BLaER1 (cell line): ENCODE data around the gene ATP1A3.

ENCODE experiments used
- H3K27ac ChIP-seq: shearing (Covaris generic); formaldehyde crosslinking; 2 replicates; pipeline ENCODE4 v1.8.1; 2022
- H3K27me3 ChIP-seq: shearing (Covaris generic); formaldehyde crosslinking; 2 replicates; pipeline ENCODE4 v1.8.1; 2022
- H3K36me3 ChIP-seq: shearing (Covaris generic); formaldehyde crosslinking; 2 replicates; pipeline ENCODE4 v1.8.1; 2022
- H3K4me1 ChIP-seq: shearing (Covaris generic); formaldehyde crosslinking; 2 replicates; pipeline ENCODE4 v1.8.1; 2022
- H3K4me2 ChIP-seq: shearing (Covaris generic); formaldehyde crosslinking; 2 replicates; pipeline ENCODE4 v1.8.1; 2022
- H3K4me3 ChIP-seq: shearing (Covaris generic); formaldehyde crosslinking; 2 replicates; pipeline ENCODE4 v1.8.1; 2022
- H3K9ac ChIP-seq: shearing (Covaris generic); formaldehyde crosslinking; 2 replicates; pipeline ENCODE4 v1.8.1; 2022
- H3K9me3 ChIP-seq: shearing (Covaris generic); formaldehyde crosslinking; 2 replicates; pipeline ENCODE4 v1.8.1; 2022
- H4K20me1 ChIP-seq: shearing (Covaris generic); formaldehyde crosslinking; 2 replicates; pipeline ENCODE4 v1.8.1; 2022
- Cebpa-rat ChIP-seq: shearing (Covaris generic); IDR thresholded peaks from 2 replicates; pipeline ENCODE4 v1.8.1; 2022

Gene ATP1A3

DNA sequence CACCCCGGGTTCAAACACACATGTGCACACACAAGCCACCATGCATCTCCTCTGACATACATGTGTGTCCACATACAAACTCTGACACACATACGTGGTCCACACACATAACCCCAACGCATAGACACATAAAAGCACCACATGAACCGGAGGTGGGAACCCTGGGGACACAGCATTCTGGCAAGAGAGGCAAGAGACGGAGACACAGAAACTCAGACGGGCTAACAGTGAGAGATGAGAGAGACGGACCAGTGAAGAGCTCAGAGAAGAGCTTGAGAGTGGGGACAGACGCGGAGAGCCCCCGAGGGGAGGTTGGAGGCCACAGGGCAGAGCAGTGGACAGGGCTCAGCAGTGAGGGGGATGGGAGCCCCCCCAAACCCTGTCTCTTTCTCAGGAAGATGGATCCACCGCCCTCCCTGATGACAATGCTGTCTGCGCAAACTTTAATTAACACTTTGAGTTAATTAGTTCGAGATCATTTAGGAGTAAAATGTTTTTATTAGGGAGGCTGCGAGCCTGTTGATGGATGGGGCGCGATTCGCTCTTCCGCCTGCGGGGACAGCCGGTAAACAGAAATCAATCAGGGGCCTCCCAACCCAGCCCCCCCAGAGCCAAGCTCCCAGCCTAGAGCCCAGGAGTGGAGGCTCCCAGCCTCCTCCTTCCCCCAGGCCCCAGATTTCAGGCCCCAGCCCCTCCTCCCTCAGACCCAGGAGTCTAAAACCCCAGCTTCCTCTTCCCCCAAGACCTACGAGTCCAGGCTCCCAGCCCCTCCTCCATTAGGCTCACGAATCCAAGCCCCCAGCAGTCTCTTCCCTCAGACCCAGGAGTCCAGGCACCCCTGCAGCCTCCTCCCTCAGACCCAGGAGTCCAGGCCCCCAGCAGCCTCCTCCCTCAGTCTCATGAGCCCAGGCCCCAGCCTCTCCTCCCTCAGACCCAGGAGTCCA, 56.2 kb downstream of the ATP1A3 start:
- H3K4me2 ChIP-seq = peak overlapping the region; percentile 67
- H3K4me3 ChIP-seq = no peak overlapping the region
- H4K20me1 ChIP-seq = no peaks in the 10 kb centered on the region
- H3K27ac ChIP-seq = peak overlapping the region; percentile 68
- H3K9ac ChIP-seq = peak overlapping the region; percentile 18; the same call in 1 of the 2 replicates
- TF ChIP-seq Cebpa-rat = no peak
- H3K27me3 ChIP-seq = peaks cover 53% of the 10 kb centered on the region
- peaks cover 49% of the 10 kb centered on the region for H3K4me1 ChIP-seq
- no peaks in the 10 kb centered on the region for H3K9me3 ChIP-seq
- H3K36me3 ChIP-seq = no peaks in the 10 kb centered on the region

DNA sequence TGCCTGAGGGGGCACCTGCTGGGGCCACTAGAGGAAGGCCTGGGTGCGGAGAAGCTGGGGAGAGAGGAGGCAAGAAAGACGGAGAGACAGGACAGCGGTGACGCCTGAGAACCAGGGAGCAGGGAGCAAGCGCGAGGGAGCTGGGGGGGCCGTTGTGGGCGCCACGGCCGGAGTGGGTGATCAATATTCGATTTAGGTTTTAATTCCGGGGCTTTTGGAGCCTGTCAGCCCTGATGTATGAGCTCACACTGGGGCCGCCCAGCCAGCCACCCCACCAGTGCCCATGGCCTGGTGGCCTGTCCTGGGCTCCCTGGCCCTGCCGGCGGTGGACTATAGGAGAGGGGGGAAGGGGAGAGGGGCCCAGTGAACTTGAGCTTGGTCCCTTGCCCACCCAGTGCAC, 57.1 kb downstream of the ATP1A3 start:
- no peak for TF ChIP-seq Cebpa-rat
- no peaks in the 10 kb centered on the region for H3K9me3 ChIP-seq
- H4K20me1 ChIP-seq = no peaks in the 10 kb centered on the region
- H3K4me3 ChIP-seq = no peak overlapping the region
- H3K27me3 ChIP-seq = peaks cover 53% of the 10 kb centered on the region
- H3K4me1 ChIP-seq = peaks cover 58% of the 10 kb centered on the region
- H3K4me2 ChIP-seq = peak overlapping the region; percentile 67
- peak overlapping the region; percentile 44; the same call in 1 of the 2 replicates for H3K27ac ChIP-seq
- no peaks in the 10 kb centered on the region for H3K36me3 ChIP-seq
- H3K9ac ChIP-seq = no peak overlapping the region

DNA sequence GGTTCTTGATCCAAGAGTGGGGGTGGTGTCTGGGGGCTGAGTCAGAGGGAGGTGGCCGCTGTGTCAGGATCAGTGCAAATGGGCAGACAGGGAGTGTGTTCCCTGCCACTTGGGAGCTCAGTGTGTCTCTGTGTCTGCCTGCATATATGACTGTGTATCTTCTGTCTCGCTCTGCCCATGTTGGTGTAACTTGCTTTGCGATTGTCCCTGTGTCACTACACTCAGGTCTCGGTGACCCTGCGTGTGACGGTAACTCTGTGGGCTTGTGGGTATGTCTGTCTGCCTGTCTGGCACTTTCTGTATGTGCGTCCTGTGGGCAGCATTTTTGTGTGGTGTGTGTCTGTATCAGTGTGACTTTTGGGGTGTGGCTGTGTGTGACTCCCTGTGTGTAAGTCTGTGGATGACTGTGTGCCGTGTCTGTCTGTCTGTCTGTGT, 57.6 kb downstream of the ATP1A3 start:
- peaks cover 62% of the 10 kb centered on the region for H3K4me1 ChIP-seq
- TF ChIP-seq Cebpa-rat = no peak
- no peak overlapping the region for H3K4me2 ChIP-seq
- no peak overlapping the region for H3K9ac ChIP-seq
- H4K20me1 ChIP-seq = no peaks in the 10 kb centered on the region
- no peak overlapping the region for H3K27ac ChIP-seq
- H3K9me3 ChIP-seq = no peaks in the 10 kb centered on the region
- no peaks in the 10 kb centered on the region for H3K36me3 ChIP-seq
- H3K4me3 ChIP-seq = no peak overlapping the region
- peaks cover 48% of the 10 kb centered on the region for H3K27me3 ChIP-seq

- H4K20me1 ChIP-seq = no peaks in the 10 kb centered on the region
Observed at GRCh38 chr19:41935760-41936415, 58.1 kb downstream of the ATP1A3 start.

DNA sequence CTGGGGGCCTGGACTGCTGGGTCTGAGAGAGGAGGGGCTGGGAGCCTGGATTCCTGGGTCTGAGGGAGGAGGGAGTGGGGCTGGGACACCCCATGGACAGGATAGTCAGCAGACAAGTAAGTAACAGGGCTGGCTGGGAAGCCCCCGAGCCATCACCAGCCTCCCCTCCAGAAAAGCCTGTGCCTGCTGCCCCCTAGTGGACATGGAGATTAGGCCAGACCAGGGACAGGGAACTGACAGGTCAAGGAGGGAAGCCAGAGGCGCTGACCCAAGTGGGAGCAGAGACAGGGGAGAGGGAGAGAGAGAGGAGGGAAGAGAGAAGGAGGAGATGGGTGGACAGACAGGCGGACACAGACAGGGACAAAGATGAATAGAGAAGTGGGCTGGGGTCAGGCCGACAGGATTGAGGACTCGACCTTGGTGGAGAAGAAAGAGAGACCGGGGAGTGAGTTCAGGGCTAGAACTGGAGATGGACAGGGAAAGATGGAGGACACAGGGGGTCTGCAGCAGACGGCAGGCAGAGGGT, 59.1 kb downstream of the ATP1A3 start:
- Histone ChIP-seq H3K4me2 (peak overlapping the region; percentile 47), H3K36me3 (no peaks in the 10 kb centered on the region), H4K20me1 (no peaks in the 10 kb centered on the region), H3K4me3 (no peak overlapping the region), H3K9me3 (no peaks in the 10 kb centered on the region), H3K9ac (no peak overlapping the region), H3K27ac (peak overlapping the region; percentile 20), H3K27me3 (peaks cover 44% of the 10 kb centered on the region), H3K4me1 (peaks cover 67% of the 10 kb centered on the region)
- TF ChIP-seq Cebpa-rat = no peak

More at GRCh38 chr19:41935760-41936415, 58.1 kb downstream of the ATP1A3 start:
- Histone ChIP-seq H3K4me3 (no peak overlapping the region), H3K36me3 (no peaks in the 10 kb centered on the region), H3K27me3 (peaks cover 42% of the 10 kb centered on the region), H3K27ac (no peak overlapping the region), H3K4me2 (no peak overlapping the region), H3K9ac (no peak overlapping the region), H3K4me1 (peaks cover 62% of the 10 kb centered on the region), H3K9me3 (no peaks in the 10 kb centered on the region)
- TF ChIP-seq Cebpa-rat = no peak

- no peaks in the 10 kb centered on the region for H4K20me1 ChIP-seq
- no peaks in the 10 kb centered on the region for H3K36me3 ChIP-seq
- H3K4me1 ChIP-seq = peaks cover 78% of the 10 kb centered on the region
- H3K27ac ChIP-seq = peak overlapping the region; percentile 20
- H3K4me2 ChIP-seq = peak overlapping the region; percentile 47
- TF ChIP-seq Cebpa-rat = no peak
- H3K9ac ChIP-seq = no peak overlapping the region
- H3K27me3 ChIP-seq = peaks cover 51% of the 10 kb centered on the region
- no peak overlapping the region for H3K4me3 ChIP-seq
- no peaks in the 10 kb centered on the region for H3K9me3 ChIP-seq
Observed at GRCh38 chr19:41933693-41934426, 60.2 kb downstream of the ATP1A3 start.

GRCh38 chr19:41932720-41933332, 61.2 kb downstream of the ATP1A3 start:
- peak overlapping the region; percentile 89 for H3K4me2 ChIP-seq
- H3K9ac ChIP-seq = no peak overlapping the region
- no peak overlapping the region for H3K27ac ChIP-seq
- no peaks in the 10 kb centered on the region for H3K9me3 ChIP-seq
- H3K4me3 ChIP-seq = no peak overlapping the region
- H3K4me1 ChIP-seq = peaks cover 75% of the 10 kb centered on the region
- no peaks in the 10 kb centered on the region for H4K20me1 ChIP-seq
- H3K36me3 ChIP-seq = no peaks in the 10 kb centered on the region
- no peak for TF ChIP-seq Cebpa-rat
- H3K27me3 ChIP-seq = peaks cover 59% of the 10 kb centered on the region

DNA sequence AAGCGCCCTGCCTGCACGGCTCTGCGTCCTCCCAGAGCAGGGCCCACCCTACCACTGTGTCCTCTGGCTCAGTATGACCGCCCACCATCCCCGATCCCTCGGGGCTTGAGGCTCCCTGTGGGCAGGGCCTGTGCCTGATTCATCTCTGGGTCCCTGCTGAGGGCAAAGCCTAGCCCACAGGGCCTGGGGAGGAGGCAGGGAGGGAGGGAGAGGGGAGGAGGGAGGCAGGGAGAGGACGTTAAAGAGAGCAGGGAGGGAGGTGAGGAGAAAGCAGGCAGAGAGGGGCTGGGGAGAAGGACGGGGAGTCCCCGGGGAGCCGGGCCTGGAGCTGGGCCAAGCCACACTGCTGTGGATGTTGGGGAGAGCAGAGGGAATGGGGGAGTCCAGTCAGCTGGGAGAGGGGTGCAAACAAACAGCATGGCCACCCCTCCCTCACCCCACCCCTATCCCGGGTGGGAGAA, 61.7 kb downstream of the ATP1A3 start:
- Histone ChIP-seq H3K4me1 (peaks cover 73% of the 10 kb centered on the region), H3K4me2 (peak overlapping the region; percentile 89), H3K36me3 (no peaks in the 10 kb centered on the region), H4K20me1 (peaks cover 3% of the 10 kb centered on the region), H3K27ac (no peak overlapping the region), H3K9me3 (no peaks in the 10 kb centered on the region), H3K4me3 (no peak overlapping the region), H3K9ac (no peak overlapping the region), H3K27me3 (peaks cover 59% of the 10 kb centered on the region)
- no peak for TF ChIP-seq Cebpa-rat
